ENCODE data around the gene LHFPL3. TPM values are rescaled to one million over a fixed set of nuclear protein-coding genes. Genes with fewer than 3 reads are reported as not detected.
"Not testable (repeated sequence)": the region's sequence is repeated elsewhere in the genome, so short reads cannot be mapped to it uniquely, and the experiment has no call there.

Gene LHFPL3
- total RNA-seq, 2 donors from 2014 or later, result not detected

DNA sequence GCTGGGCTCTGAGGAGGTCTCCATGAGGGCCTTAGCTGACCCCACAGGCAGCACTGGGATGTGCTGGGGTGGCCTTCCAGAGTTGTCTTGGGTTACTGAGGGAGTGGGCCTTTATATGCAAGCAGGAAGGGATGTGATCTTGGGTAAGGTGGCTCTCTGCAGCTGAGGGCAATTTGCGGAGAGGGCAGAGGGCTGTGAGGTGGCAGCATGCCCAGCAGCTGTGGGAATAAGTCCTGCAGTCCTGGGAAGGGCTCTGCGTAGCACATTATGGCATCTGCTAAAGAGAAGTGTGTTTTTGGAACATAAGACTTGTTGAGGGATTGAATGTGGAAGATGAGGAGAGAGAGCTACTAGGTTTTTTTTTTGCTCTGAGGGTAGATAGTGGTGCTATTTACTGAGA, 586.0 kb downstream of the LHFPL3 start:
- Mint-ChIP-seq H3K4me3 (no peak overlapping the region), H3K9me3 (no peaks in the 10 kb centered on the region), H3K27ac (no peak overlapping the region), H3K27me3 (peaks cover 0 to 8% of the 10 kb centered on the region in 2 donors), H3K4me1 (ENCODE audit: low read depth in 2 of 2) (peaks cover 0 to 3% of the 10 kb centered on the region in 2 donors), H3K36me3 (no peaks in the 10 kb centered on the region)
- DNase-seq (ENCODE audit: low spot score), result no peak
- no peak for ATAC-seq

- Mint-ChIP-seq H3K36me3 (no peaks in the 10 kb centered on the region), H3K4me1 (ENCODE audit: low read depth in 2 of 2) (peaks cover 0 to 6% of the 10 kb centered on the region in 2 donors), H3K4me3 (no peak overlapping the region), H3K9me3 (no peaks in the 10 kb centered on the region), H3K27me3 (no peaks in the 10 kb centered on the region), H3K27ac (no peak overlapping the region)
- ATAC-seq (no peak), DNase-seq (ENCODE audit: low spot score) (no peak)
Measured at GRCh38 chr7:104921596-104921995, 593.2 kb downstream of the LHFPL3 start.

DNA sequence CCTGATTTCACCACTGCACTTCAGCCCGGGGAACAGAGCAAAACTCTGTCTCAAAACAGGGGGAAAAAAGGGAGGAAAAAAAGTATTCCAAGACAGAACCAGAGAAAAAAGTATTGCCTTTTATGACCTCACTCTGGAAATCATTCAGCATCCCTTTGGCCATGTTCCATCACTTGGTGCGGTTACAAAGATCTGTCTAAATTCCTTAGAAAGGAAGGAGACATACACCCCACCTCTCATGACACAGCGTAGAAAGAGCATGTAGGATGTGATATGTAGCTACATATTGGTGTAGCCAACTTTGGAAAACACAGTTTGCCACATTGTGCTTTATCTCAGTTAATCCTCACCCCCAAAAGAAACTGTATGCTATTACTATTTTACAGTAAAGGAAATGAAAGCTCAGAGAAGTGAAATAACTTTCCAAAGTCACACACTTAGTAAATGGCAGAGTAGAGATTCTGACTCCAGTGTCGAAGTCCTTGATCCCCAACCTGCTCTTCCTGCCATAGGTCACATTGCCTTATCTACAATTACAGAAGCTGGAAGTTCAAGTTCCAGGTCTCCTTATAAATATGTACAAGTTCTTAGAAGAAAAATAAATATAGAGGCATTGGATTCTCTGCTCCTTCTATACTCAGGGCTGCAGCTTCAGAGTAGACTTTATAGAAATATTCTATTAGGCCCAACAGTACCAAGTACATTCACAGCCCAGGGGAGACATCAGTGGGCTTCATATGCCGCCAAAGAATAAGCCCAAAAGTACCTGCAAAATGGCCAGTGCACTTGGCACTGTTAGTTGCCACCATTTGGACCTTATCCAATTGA, 594.0 kb downstream of the LHFPL3 start:
- H3K27ac Mint-ChIP-seq, result peak overlapping the region in 1 of 2 donors; percentile 86

DNA sequence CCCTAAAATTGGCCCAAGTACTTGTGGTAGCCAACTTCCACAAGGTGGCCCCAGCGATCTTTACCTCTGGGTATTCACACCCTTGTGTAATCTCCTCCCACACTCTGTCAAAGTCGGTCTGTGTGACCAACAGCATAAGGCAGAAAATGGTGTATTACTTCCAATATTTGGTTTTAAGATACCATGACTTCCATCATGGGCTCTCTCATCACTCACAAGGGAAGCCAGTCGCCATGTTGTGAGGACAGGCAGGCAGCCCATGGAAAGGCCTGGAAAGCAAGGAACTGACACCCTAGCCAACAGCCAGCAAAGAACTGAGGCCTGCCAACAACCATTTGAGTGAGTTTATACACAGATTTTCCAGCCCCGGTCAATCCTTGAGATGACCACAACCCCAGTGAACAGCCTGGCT, 594.6 kb downstream of the LHFPL3 start:
- peak; percentile 83 for DNase-seq (ENCODE audit: low spot score)
- H3K4me1 Mint-ChIP-seq (ENCODE audit: low read depth in 2 of 2), result peaks cover 0 to 6% of the 10 kb centered on the region in 2 donors
- no peaks in the 10 kb centered on the region for H3K27me3 Mint-ChIP-seq
- ATAC-seq, result peak; percentile 95 to 97
- H3K9me3 Mint-ChIP-seq, result no peaks in the 10 kb centered on the region
- H3K4me3 Mint-ChIP-seq, result no peak overlapping the region
- peak overlapping the region in 1 of 2 donors; percentile 86 for H3K27ac Mint-ChIP-seq
- no peaks in the 10 kb centered on the region for H3K36me3 Mint-ChIP-seq

More for the DNA sequence above, 594.0 kb downstream of the LHFPL3 start:
- H3K9me3 Mint-ChIP-seq, result no peaks in the 10 kb centered on the region
- no peaks in the 10 kb centered on the region for H3K27me3 Mint-ChIP-seq
- DNase-seq (ENCODE audit: low spot score), result no peak
- H3K4me3 Mint-ChIP-seq, result no peak overlapping the region
- no peak for ATAC-seq
- peaks cover 0 to 6% of the 10 kb centered on the region in 2 donors for H3K4me1 Mint-ChIP-seq (ENCODE audit: low read depth in 2 of 2)
- H3K36me3 Mint-ChIP-seq, result no peaks in the 10 kb centered on the region

GRCh38 chr7:104926189-104926588, 597.8 kb downstream of the LHFPL3 start:
- not testable (repeated sequence) for H3K27me3 Mint-ChIP-seq; DNase-seq (ENCODE audit: low spot score); ATAC-seq; H3K36me3 Mint-ChIP-seq; H3K4me3 Mint-ChIP-seq; H3K9me3 Mint-ChIP-seq
- H3K27ac Mint-ChIP-seq, result peak overlapping the region in 1 of 2 donors; percentile 78
- peaks cover 0 to 10% of the 10 kb centered on the region in 2 donors for H3K4me1 Mint-ChIP-seq (ENCODE audit: low read depth in 2 of 2)

- no peak for DNase-seq (ENCODE audit: low spot score)
- ATAC-seq, result no peak
- H3K4me1 Mint-ChIP-seq (ENCODE audit: low read depth in 2 of 2), result peaks cover 0 to 12% of the 10 kb centered on the region in 2 donors
- no peaks in the 10 kb centered on the region for H3K36me3 Mint-ChIP-seq
- no peaks in the 10 kb centered on the region for H3K27me3 Mint-ChIP-seq
- H3K9me3 Mint-ChIP-seq, result no peaks in the 10 kb centered on the region
- H3K27ac Mint-ChIP-seq, result peak overlapping the region in 1 of 2 donors; percentile 78
- no peak overlapping the region for H3K4me3 Mint-ChIP-seq
Measured at GRCh38 chr7:104926601-104927041, 598.2 kb downstream of the LHFPL3 start.

DNA sequence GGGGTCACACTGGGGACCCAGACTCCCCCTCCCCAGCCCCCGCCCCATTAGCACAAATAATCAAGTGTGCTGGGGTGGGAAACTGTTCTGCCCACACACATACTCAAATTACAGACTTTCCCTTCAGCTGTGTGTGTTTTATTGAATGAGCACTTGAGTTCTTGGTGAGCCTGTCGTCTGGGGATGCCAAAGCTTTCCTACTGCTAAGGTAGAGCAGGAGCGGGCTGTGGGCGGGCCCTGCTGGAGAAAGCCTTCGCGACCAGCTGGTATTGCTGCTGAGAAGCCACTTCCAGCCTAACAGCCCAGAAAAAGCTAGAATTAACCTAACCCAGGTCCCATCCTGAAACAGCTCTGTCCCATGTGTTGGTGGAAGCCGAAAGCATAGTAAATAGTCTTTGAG, 598.7 kb downstream of the LHFPL3 start:
- no peaks in the 10 kb centered on the region for H3K36me3 Mint-ChIP-seq
- H3K27ac Mint-ChIP-seq, result peak overlapping the region in 1 of 2 donors; percentile 78
- no peak overlapping the region for H3K4me3 Mint-ChIP-seq
- H3K4me1 Mint-ChIP-seq (ENCODE audit: low read depth in 2 of 2), result peaks cover 0 to 12% of the 10 kb centered on the region in 2 donors
- DNase-seq (ENCODE audit: low spot score) (no peak), ATAC-seq (no peak)
- H3K9me3 Mint-ChIP-seq, result no peaks in the 10 kb centered on the region
- H3K27me3 Mint-ChIP-seq, result no peaks in the 10 kb centered on the region

DNA sequence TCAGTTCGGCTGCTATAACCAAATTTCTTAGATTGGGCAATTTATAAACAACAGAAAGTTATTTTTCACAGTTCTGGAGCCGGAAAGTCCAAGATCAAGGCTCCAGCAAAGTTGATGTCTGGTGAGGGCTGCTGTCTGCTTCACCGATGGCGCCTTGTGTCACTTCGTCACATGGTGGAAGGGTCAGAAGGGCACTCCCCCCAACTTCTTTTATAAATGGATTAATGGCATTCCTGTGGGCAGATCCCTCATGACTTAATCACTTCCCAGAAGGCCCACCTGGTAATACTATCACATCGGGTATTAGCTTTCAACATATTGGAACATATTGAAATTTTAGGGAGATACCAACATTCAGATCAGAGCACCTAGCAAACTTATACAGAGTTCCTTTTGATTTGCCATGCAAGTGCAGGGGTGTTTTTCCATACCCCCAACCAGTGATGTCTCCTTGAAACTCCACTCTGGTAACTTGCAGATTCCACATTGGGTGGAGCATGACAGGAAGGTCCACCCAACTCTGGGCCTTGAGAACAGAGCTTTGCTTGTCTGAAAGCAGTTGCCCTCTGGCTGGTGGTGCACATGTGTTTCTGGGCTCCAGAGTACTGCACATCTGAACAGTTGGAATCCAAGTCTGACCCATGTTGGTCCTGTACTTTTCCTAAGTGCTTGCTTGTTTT, 600.5 kb downstream of the LHFPL3 start:
- no peak for ATAC-seq
- Mint-ChIP-seq H3K27ac (peak overlapping the region in 1 of 2 donors; percentile 43), H3K4me3 (no peak overlapping the region), H3K27me3 (no peaks in the 10 kb centered on the region), H3K4me1 (ENCODE audit: low read depth in 2 of 2) (peaks cover 0 to 13% of the 10 kb centered on the region in 2 donors), H3K36me3 (no peaks in the 10 kb centered on the region), H3K9me3 (no peaks in the 10 kb centered on the region)
- DNase-seq (ENCODE audit: low spot score), result no peak

DNA sequence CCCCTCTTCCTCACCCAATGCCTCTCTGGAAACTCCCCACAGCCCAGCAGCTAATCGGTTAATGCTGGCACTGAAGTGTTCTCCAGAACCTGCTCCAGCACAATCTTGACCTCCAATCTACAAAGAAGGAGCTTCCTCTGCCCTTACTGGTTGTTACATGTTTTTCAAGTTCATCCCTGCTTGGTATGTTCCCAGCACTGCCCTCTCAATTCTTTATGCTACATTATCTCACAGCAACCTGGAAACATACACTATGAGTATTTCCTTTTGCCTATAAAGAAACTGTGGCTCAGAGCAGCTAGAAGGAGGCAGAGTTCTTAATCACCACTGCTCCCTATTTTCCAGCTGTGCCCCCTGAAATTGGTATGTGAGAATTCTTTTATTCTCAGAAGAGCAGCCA, 601.5 kb downstream of the LHFPL3 start:
- H3K4me1 Mint-ChIP-seq (ENCODE audit: low read depth in 2 of 2), result peaks cover 0 to 17% of the 10 kb centered on the region in 2 donors
- H3K36me3 Mint-ChIP-seq, result no peaks in the 10 kb centered on the region
- no peak overlapping the region for H3K27ac Mint-ChIP-seq
- ATAC-seq (no peak), DNase-seq (ENCODE audit: low spot score) (no peak)
- H3K4me3 Mint-ChIP-seq, result no peak overlapping the region
- no peaks in the 10 kb centered on the region for H3K9me3 Mint-ChIP-seq
- no peaks in the 10 kb centered on the region for H3K27me3 Mint-ChIP-seq

DNA sequence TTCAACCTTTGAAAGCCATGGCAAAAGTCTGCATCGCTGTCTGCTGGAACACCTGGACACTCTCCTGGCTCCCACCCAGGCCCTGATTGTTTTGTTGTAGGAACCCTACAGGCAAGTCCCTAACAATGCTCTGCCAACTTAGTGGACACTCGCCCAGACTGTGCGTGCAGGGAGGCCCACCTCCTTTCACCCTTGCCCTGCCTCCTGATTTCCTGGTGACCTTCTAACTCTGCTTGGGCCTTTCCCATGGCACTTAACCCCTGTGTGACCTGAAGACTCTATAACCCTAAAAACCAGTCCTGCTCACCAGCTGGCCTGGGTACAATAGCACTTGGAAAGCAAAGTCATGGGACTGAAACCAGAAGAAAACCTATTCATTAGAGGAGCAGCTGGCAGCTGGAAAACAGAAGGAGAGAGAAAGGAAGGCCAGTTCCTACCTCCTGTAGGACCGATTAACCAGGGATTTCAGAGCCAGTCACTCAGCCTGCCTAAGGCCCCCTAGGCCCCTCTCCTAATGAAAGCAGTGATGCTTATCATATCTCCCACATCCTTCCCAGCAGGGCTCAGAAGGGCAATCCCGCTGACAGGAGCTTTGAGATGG, 602.9 kb downstream of the LHFPL3 start:
- H3K9me3 Mint-ChIP-seq, result no peaks in the 10 kb centered on the region
- no peak overlapping the region for H3K27ac Mint-ChIP-seq
- no peak for DNase-seq (ENCODE audit: low spot score)
- no peak for ATAC-seq
- peaks cover 0 to 17% of the 10 kb centered on the region in 2 donors for H3K4me1 Mint-ChIP-seq (ENCODE audit: low read depth in 2 of 2)
- H3K36me3 Mint-ChIP-seq, result no peaks in the 10 kb centered on the region
- H3K27me3 Mint-ChIP-seq, result no peaks in the 10 kb centered on the region
- H3K4me3 Mint-ChIP-seq, result no peak overlapping the region

DNA sequence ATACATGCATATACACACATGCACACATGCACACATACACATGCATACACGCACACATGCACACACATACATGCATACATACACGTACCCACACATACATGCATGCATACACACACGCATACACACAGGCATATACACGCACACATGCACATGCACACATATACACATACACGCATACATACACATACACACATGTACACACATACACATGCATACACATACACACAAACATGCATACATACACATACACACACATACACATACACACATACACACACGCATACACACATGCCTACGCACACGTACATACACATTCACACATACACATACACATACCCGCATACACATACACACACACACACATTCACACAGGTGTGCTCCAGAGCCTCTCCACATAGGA, 604.6 kb downstream of the LHFPL3 start:
- Mint-ChIP-seq H3K4me3 (no peak overlapping the region), H3K4me1 (ENCODE audit: low read depth in 2 of 2) (peaks cover 0 to 17% of the 10 kb centered on the region in 2 donors), H3K27me3 (no peaks in the 10 kb centered on the region), H3K9me3 (no peaks in the 10 kb centered on the region), H3K36me3 (no peaks in the 10 kb centered on the region), H3K27ac (no peak overlapping the region)
- DNase-seq (ENCODE audit: low spot score) (no peak), ATAC-seq (peak in 1 of 2 donors; percentile 20)

- Mint-ChIP-seq H3K36me3 (no peaks in the 10 kb centered on the region), H3K9me3 (no peaks in the 10 kb centered on the region), H3K4me3 (no peak overlapping the region), H3K27me3 (no peaks in the 10 kb centered on the region), H3K27ac (no peak overlapping the region), H3K4me1 (ENCODE audit: low read depth in 2 of 2) (peaks cover 0 to 17% of the 10 kb centered on the region in 2 donors)
- ATAC-seq (no peak), DNase-seq (ENCODE audit: low spot score) (no peak)
Measured at GRCh38 chr7:104933521-104933988, 605.2 kb downstream of the LHFPL3 start.

DNA sequence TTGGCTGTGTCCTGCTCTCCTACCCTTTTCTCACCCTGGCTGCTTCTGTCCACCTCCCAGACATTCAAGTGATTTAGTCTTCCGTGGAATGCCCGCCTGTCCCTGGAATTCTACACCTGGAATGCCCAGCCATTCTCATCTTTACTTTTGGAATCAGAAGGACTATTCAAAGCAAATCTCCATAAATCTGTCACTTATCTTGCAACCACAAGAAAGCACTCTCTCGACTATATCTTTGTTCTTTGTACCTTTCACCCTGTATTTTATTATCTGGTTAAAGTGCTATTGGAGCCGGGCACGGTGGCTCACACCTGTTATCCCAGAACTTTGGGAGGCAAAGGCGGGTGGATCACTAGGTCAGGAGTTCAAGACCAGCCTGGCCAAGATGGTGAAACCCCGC, 606.3 kb downstream of the LHFPL3 start:
- peaks cover 6 to 22% of the 10 kb centered on the region in 2 donors for H3K4me1 Mint-ChIP-seq (ENCODE audit: low read depth in 2 of 2)
- no peak for DNase-seq (ENCODE audit: low spot score)
- no peaks in the 10 kb centered on the region for H3K9me3 Mint-ChIP-seq
- no peaks in the 10 kb centered on the region for H3K27me3 Mint-ChIP-seq
- no peak overlapping the region for H3K27ac Mint-ChIP-seq
- H3K4me3 Mint-ChIP-seq, result no peak overlapping the region
- H3K36me3 Mint-ChIP-seq, result no peaks in the 10 kb centered on the region
- no peak for ATAC-seq

DNA sequence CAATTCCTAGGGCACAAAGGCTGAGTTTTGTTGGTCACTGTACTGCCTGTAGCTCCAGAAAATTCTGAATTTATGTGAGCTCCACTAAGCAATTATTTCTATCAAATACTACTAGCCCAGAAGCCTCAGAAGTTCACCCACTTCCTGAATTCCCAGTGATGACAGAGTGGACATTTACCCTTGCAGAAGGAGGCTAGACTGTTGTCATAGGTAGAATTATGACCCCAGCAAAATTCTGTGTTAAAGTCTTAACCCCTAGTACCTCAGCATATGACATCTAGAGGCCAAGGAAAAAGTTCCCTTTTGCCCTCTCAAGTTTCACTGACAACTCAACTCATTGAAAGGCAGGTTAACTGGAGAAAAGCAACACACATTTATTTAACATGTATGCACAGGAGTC, 606.9 kb downstream of the LHFPL3 start:
- Mint-ChIP-seq H3K4me1 (ENCODE audit: low read depth in 2 of 2) (peaks cover 6 to 18% of the 10 kb centered on the region in 2 donors), H3K27ac (peak overlapping the region in 1 of 2 donors; percentile 37), H3K27me3 (no peaks in the 10 kb centered on the region), H3K9me3 (no peaks in the 10 kb centered on the region), H3K36me3 (no peaks in the 10 kb centered on the region), H3K4me3 (no peak overlapping the region)
- DNase-seq (ENCODE audit: low spot score), result no peak
- no peak for ATAC-seq

Data from natural killer cell treated with Interleukin-12 subunit alpha and Interleukin-12 subunit beta and Interleukin-15 and Interleukin-18, amount 100 ng/mL, for 72 hours (primary cell).